Adipocyte (in vitro differentiated cells): ENCODE data around the gene CREB5.

ENCODE experiments used
- DNase-seq: peaks from one replicate; pipeline ENCODE4 v3.0.0-alpha.2; 2015; ENCODE audit warnings: low read depth
- H3K27me3 ChIP-seq: replicated peaks from 2 replicates; pipeline ENCODE4 v1.7.0; 2013; ENCODE audit warnings: mild to moderate bottlenecking, low read length, moderate library complexity; ENCODE audit not compliant: control insufficient read depth, insufficient read depth
- H3K36me3 ChIP-seq: 2 replicates; pipeline ENCODE4 v1.7.0; 2013; ENCODE audit warnings: low read length, mild to moderate bottlenecking, moderate library complexity; ENCODE audit not compliant: control insufficient read depth, insufficient read depth, severe bottlenecking
- H3K4me1 ChIP-seq: 2 replicates; pipeline ENCODE4 v1.7.0; 2013; ENCODE audit warnings: mild to moderate bottlenecking, low read length, moderate library complexity; ENCODE audit not compliant: control insufficient read depth, insufficient read depth
- H3K4me3 ChIP-seq: 2 replicates; pipeline ENCODE4 v1.7.0; 2013; ENCODE audit warnings: mild to moderate bottlenecking, low read length, moderate library complexity
- H3K9ac ChIP-seq: 2 replicates; pipeline ENCODE4 v1.7.0; 2013; ENCODE audit warnings: mild to moderate bottlenecking, low read length, moderate library complexity
- H3K9me3 ChIP-seq: 2 replicates; pipeline ENCODE4 v1.7.0; 2013; ENCODE audit warnings: mild to moderate bottlenecking, low read length, moderate library complexity; ENCODE audit not compliant: control insufficient read depth

Gene CREB5

DNA sequence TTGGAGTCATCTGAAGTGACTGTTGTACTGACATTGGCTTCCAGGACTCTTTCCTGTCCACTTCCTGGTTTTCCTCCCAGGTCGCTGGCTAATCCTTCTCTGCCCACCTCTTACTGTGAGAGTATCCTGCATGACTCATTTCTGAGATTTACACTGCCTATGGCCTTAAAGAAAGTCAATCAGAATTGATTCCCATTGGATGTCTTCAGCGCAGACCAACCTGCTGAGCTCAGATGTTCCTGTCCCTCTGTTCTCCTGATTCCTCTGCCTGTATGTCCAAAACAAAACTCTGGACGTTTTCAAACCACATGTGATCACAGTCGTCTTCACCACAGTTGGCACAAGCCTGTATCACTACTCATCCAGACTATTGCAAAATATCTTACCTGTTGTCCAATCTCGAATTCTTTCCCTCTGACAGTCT is 262.1 kb downstream of the CREB5 start:
- no peaks in the 10 kb centered on the region for H3K27me3 ChIP-seq
- H3K9ac ChIP-seq, result no peak overlapping the region
- H3K4me3 ChIP-seq, result no peak overlapping the region
- no peaks in the 10 kb centered on the region for H3K4me1 ChIP-seq
- no peak for DNase-seq
- no peaks in the 10 kb centered on the region for H3K36me3 ChIP-seq
- H3K9me3 ChIP-seq, result no peaks in the 10 kb centered on the region

- Histone ChIP-seq H3K9me3 (no peaks in the 10 kb centered on the region), H3K4me3 (no peak overlapping the region), H3K9ac (no peak overlapping the region), H3K4me1 (no peaks in the 10 kb centered on the region), H3K27me3 (no peaks in the 10 kb centered on the region), H3K36me3 (no peaks in the 10 kb centered on the region)
- no peak for DNase-seq
These were observed 263.1 kb downstream of the CREB5 start for GRCh38 chr7:28675429-28675828.

DNA sequence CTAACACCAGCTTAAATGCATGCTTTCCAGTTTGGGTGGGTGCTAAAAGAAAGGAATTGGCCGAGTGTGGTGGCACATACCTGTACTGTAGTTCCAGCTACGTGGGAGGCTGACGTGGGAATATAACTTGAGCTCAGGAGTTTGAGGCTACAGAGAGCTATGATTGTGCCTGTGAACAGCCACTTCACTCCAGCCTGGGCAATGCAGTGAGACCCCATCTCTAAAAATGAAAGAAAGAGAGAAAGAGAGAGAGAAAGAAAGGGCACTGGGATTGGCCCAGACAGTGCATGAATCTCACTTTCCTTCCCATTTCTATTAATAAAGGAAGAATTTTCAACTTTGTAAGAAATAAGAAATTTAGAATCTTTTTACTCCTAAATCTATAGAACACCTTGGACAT is 265.4 kb downstream of the CREB5 start:
- no peak for DNase-seq
- Histone ChIP-seq H3K4me1 (no peaks in the 10 kb centered on the region), H3K36me3 (no peaks in the 10 kb centered on the region), H3K4me3 (no peak overlapping the region), H3K9me3 (no peaks in the 10 kb centered on the region), H3K27me3 (no peaks in the 10 kb centered on the region), H3K9ac (no peak overlapping the region)

DNA sequence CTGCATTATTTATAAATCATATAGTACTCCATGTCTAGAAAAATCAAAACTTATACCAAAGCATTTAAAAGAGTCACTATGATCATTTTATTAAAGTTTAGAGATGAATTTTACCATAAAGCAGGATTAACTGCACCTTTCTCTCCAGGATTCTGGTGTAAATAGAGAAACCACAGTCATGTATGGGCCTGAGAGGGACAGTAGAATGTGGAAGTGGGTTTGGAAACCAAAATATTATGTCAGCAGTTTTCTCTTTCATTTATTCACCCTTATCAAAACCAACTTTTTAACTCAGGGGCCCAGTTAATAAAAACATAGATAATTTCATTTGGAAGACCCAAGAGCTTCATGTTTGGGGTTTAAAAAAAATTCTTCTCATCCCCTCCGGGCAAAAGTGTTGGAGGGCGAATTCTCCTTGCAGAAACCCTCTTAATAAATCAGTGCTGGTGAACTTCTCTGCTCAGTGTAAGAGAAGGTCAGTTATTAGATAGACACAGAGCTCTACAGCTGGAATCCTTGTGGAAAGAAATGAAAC is 266.2 kb downstream of the CREB5 start:
- no peaks in the 10 kb centered on the region for H3K4me1 ChIP-seq
- H3K36me3 ChIP-seq, result no peaks in the 10 kb centered on the region
- H3K9ac ChIP-seq, result no peak overlapping the region
- H3K27me3 ChIP-seq, result no peaks in the 10 kb centered on the region
- no peaks in the 10 kb centered on the region for H3K9me3 ChIP-seq
- peak; percentile 24 for DNase-seq
- H3K4me3 ChIP-seq, result no peak overlapping the region

GRCh38 chr7:28681693-28682310 is 269.5 kb downstream of the CREB5 start:
- no peaks in the 10 kb centered on the region for H3K27me3 ChIP-seq
- H3K4me1 ChIP-seq, result peaks cover 11% of the 10 kb centered on the region
- DNase-seq, result no peak
- no peaks in the 10 kb centered on the region for H3K36me3 ChIP-seq
- H3K4me3 ChIP-seq, result no peak overlapping the region
- no peak overlapping the region for H3K9ac ChIP-seq
- no peaks in the 10 kb centered on the region for H3K9me3 ChIP-seq

- Histone ChIP-seq H3K9ac (no peak overlapping the region), H3K4me1 (peaks cover 21% of the 10 kb centered on the region), H3K9me3 (no peaks in the 10 kb centered on the region), H3K36me3 (no peaks in the 10 kb centered on the region), H3K27me3 (no peaks in the 10 kb centered on the region), H3K4me3 (no peak overlapping the region)
- no peak for DNase-seq
These were observed 270.5 kb downstream of the CREB5 start for GRCh38 chr7:28682801-28683200.

- no peak overlapping the region for H3K4me3 ChIP-seq
- H3K27me3 ChIP-seq, result no peaks in the 10 kb centered on the region
- H3K9ac ChIP-seq, result no peak overlapping the region
- DNase-seq, result no peak
- H3K4me1 ChIP-seq, result peaks cover 37% of the 10 kb centered on the region
- H3K9me3 ChIP-seq, result no peaks in the 10 kb centered on the region
- no peaks in the 10 kb centered on the region for H3K36me3 ChIP-seq
These were observed 272.4 kb downstream of the CREB5 start for GRCh38 chr7:28684650-28685241.

DNA sequence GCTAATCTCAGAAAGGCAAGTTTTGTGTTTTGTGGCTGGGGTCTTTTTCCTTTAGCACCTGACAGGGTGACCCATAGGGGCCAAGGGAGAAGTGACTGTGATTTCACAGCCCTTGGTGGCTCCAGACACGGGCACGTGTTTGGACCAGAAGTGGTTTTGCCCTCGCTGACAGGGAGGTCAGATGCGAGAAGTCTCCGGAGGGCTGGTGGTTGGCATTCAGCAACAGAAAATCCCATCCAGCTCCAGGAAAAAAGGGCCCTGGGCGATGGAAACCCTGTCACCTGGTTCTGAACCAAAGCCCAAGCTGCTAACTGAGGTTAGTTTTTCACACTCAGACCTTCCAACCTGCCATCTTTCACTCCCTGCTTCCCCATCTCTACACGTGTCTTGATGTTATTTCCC is 272.9 kb downstream of the CREB5 start:
- Histone ChIP-seq H3K9ac (no peak overlapping the region), H3K9me3 (no peaks in the 10 kb centered on the region), H3K36me3 (no peaks in the 10 kb centered on the region), H3K4me1 (peaks cover 37% of the 10 kb centered on the region), H3K4me3 (peak overlapping the region; percentile 83), H3K27me3 (no peaks in the 10 kb centered on the region)
- no peak for DNase-seq

- no peaks in the 10 kb centered on the region for H3K36me3 ChIP-seq
- H3K27me3 ChIP-seq, result no peaks in the 10 kb centered on the region
- H3K4me1 ChIP-seq, result peaks cover 37% of the 10 kb centered on the region
- H3K9ac ChIP-seq, result peak overlapping the region; percentile 78
- H3K4me3 ChIP-seq, result peak overlapping the region; percentile 83
- peak; percentile 98 for DNase-seq
- H3K9me3 ChIP-seq, result no peaks in the 10 kb centered on the region
These were observed 273.5 kb downstream of the CREB5 start for GRCh38 chr7:28685644-28686417.

DNA sequence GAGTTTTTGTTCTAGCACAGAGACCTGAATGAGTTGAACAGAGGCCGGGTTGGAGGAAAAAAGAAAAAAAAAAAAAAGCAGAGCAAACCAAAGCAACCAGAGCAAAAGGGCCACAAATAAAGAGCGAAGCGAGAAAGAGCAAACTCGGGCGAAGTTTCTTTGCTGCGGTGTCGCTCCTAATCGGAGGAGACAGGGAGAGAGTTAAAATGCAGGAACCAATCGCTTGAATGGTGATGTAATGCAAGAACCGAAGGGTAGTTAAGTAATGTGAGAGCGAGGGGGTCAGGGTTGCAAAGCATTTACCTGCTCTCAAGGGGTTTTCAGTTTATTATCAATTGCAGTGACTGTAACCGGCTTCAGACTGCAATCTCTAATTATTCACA is 274.1 kb downstream of the CREB5 start:
- Histone ChIP-seq H3K27me3 (no peaks in the 10 kb centered on the region), H3K36me3 (no peaks in the 10 kb centered on the region), H3K9ac (peak overlapping the region; percentile 78), H3K4me1 (peaks cover 37% of the 10 kb centered on the region), H3K9me3 (no peaks in the 10 kb centered on the region), H3K4me3 (peak overlapping the region; percentile 83)
- DNase-seq, result peak; percentile 80

DNA sequence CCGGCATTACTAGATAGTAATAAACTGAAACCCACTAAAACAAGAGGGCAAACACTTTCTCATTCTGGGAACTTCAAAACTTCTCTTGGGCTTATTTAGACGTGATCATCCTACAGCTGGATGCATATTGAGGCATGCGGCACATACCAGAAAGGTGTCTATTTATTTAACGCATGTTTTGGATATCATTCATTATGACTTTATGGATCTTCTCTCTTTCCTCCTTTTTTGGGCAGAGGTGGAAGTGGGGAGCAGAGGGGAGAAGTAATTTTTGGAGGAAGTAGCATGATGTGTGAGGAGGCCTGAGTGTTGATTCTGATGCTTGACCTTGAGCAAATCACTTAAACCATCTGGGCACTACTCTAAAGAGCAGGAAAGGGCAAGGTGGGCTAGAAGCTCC is 275.2 kb downstream of the CREB5 start:
- no peak for DNase-seq
- Histone ChIP-seq H3K36me3 (no peaks in the 10 kb centered on the region), H3K4me1 (peaks cover 37% of the 10 kb centered on the region), H3K4me3 (peak overlapping the region; percentile 83), H3K9ac (peak overlapping the region; percentile 78), H3K27me3 (no peaks in the 10 kb centered on the region), H3K9me3 (no peaks in the 10 kb centered on the region)
